ENCODE measurements around the gene CDH4. TPM values are rescaled to one million over a fixed set of nuclear protein-coding genes. Genes with fewer than 3 reads are reported as not detected.

Gene CDH4
- total RNA-seq, 3 donors from 2014 or later (not counting 1 experiment from before 2014, with no cell fraction given) = 0.18 TPM; not detected in 2

DNA sequence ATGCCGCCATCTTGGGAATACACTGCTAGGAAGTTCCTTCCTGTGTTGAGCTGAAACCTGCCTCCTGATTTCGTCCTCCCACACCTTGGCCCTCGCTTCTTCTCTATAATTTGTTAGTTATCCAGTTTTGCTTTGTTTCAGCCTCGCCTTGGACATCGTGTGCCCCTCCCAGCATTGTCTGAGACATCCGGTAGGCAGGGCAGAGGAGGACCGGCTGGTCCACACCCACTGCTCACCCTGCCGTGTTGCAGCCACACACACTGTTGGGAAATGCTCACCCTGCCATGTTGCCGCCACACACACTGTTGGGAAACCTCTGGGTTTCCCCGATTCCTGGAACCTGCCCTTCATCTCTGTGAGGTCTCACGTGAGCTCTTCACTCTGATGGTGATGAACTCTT lies 105.1 kb downstream of the CDH4 start:
- Histone ChIP-seq H3K9me3 (ENCODE audit: control insufficient read depth, insufficient read depth, low read length) (peaks cover 21% of the 10 kb centered on the region), H3K4me1 (ENCODE audit: control insufficient read depth, insufficient read depth, low read length) (no peaks in the 10 kb centered on the region), H3K27ac (ENCODE audit: low read length) (no peak overlapping the region), H3K36me3 (ENCODE audit: control insufficient read depth, insufficient read depth, low read length) (no peaks in the 10 kb centered on the region), H3K27me3 (ENCODE audit: control insufficient read depth, insufficient read depth, low read length) (no peaks in the 10 kb centered on the region), H3K4me3 (ENCODE audit: low read length) (no peak overlapping the region)
- ATAC-seq (no peak), DNase-seq (no peak)
- Mint-ChIP-seq H3K36me3 (no peaks in the 10 kb centered on the region), H3K4me1 (no peaks in the 10 kb centered on the region), H3K9me3 (peaks cover under 1 to 6% of the 10 kb centered on the region in 2 donors), H3K27ac (no peak overlapping the region), H3K4me3 (no peak overlapping the region), H3K27me3 (ENCODE audit: low read depth in 2 of 2) (peaks cover 2 to 7% of the 10 kb centered on the region in 2 donors)
- TF ChIP-seq, protein P1, sequence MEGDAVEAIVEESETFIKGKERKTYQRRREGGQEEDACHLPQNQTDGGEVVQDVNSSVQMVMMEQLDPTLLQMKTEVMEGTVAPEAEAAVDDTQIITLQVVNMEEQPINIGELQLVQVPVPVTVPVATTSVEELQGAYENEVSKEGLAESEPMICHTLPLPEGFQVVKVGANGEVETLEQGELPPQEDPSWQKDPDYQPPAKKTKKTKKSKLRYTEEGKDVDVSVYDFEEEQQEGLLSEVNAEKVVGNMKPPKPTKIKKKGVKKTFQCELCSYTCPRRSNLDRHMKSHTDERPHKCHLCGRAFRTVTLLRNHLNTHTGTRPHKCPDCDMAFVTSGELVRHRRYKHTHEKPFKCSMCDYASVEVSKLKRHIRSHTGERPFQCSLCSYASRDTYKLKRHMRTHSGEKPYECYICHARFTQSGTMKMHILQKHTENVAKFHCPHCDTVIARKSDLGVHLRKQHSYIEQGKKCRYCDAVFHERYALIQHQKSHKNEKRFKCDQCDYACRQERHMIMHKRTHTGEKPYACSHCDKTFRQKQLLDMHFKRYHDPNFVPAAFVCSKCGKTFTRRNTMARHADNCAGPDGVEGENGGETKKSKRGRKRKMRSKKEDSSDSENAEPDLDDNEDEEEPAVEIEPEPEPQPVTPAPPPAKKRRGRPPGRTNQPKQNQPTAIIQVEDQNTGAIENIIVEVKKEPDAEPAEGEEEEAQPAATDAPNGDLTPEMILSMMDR (IDR thresholded peaks at IDR 0.05) = no peak
- intact Hi-C loops (cut with micrococcal nuclease) = no loop called here
- WGBS (ENCODE audit: insufficient coverage) = 84% methylated on average over 11 of the region's 11 CpGs

- intact Hi-C loops (cut with micrococcal nuclease) = no loop called here
- Mint-ChIP-seq H3K9me3 (peaks cover 3 to 14% of the 10 kb centered on the region in 2 donors), H3K27ac (no peak overlapping the region), H3K4me1 (no peaks in the 10 kb centered on the region), H3K4me3 (no peak overlapping the region), H3K36me3 (no peaks in the 10 kb centered on the region), H3K27me3 (ENCODE audit: low read depth in 2 of 2) (no peaks in the 10 kb centered on the region)
- Histone ChIP-seq H3K27me3 (ENCODE audit: control insufficient read depth, insufficient read depth, low read length) (no peaks in the 10 kb centered on the region), H3K36me3 (ENCODE audit: control insufficient read depth, insufficient read depth, low read length) (no peaks in the 10 kb centered on the region), H3K4me3 (ENCODE audit: low read length) (no peak overlapping the region), H3K27ac (ENCODE audit: low read length) (no peak overlapping the region), H3K4me1 (ENCODE audit: control insufficient read depth, insufficient read depth, low read length) (no peaks in the 10 kb centered on the region), H3K9me3 (ENCODE audit: control insufficient read depth, insufficient read depth, low read length) (peaks cover 28% of the 10 kb centered on the region)
- TF ChIP-seq, protein P1 (IDR thresholded peaks at IDR 0.05) = no peak
- WGBS (ENCODE audit: insufficient coverage) = 87% methylated on average over 17 of the region's 17 CpGs
- ATAC-seq (no peak), DNase-seq (no peak)
Observed at GRCh38 chr20:61359254-61359653, 107.2 kb downstream of the CDH4 start.

DNA sequence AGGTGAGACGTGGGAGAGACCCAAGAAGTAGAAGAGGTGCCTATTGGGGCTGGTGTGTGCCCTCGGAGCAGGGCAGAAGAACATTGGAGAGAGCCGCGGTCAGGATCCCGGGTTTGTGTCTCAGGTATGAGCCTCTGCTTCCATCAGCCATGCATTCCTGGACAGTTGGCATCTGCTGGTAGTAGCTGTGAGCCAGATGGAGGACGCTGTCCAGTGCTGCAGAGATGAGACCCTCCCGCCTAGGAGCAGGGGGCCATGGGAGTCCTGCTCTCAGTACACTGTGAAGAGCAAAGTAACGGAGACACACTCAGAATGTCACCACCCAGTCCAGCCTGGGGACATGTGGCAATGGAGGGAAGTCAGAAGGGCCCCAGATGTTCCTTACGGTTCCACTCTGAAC lies 108.2 kb downstream of the CDH4 start:
- Histone ChIP-seq H3K4me3 (ENCODE audit: low read length) (no peak overlapping the region), H3K4me1 (ENCODE audit: control insufficient read depth, insufficient read depth, low read length) (no peaks in the 10 kb centered on the region), H3K27ac (ENCODE audit: low read length) (no peak overlapping the region), H3K27me3 (ENCODE audit: control insufficient read depth, insufficient read depth, low read length) (no peaks in the 10 kb centered on the region), H3K36me3 (ENCODE audit: control insufficient read depth, insufficient read depth, low read length) (no peaks in the 10 kb centered on the region), H3K9me3 (ENCODE audit: control insufficient read depth, insufficient read depth, low read length) (peaks cover 30% of the 10 kb centered on the region)
- ATAC-seq (no peak), DNase-seq (no peak)
- no peaks in the 10 kb centered on the region for H3K36me3 Mint-ChIP-seq
- no peak overlapping the region for H3K27ac Mint-ChIP-seq
- TF ChIP-seq, protein P1 (IDR thresholded peaks at IDR 0.05) = no peak
- 75% methylated on average over 9 of the region's 9 CpGs for WGBS (ENCODE audit: insufficient coverage)
- no peaks in the 10 kb centered on the region for H3K27me3 Mint-ChIP-seq (ENCODE audit: low read depth in 2 of 2)
- H3K9me3 Mint-ChIP-seq = peaks cover 3 to 14% of the 10 kb centered on the region in 2 donors
- no peaks in the 10 kb centered on the region for H3K4me1 Mint-ChIP-seq
- H3K4me3 Mint-ChIP-seq = no peak overlapping the region
- intact Hi-C loops (cut with micrococcal nuclease) = no loop called here

DNA sequence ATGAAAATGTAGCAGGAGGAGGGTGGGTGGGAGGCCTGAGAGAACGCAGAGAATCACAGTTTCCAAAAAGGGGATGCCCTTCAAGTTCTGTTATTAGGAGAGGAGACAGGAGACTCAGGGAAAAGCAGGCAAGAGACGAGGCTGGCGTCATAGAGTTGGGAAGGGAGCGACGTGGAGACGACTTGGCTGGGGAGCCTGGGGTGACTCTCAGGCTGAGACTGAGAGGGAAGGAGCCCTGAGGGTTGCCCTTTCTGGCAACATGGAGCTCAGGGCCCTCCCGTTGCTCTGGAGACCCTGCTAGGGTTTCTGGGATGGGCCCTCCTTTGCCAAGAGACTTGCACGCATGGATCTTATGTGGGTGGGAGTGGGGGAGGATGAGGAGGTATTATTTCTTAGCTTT lies 108.9 kb downstream of the CDH4 start:
- intact Hi-C loops (cut with micrococcal nuclease) = no loop called here
- TF ChIP-seq, protein P1 (IDR thresholded peaks at IDR 0.05) = no peak
- ATAC-seq (no peak), DNase-seq (no peak)
- 82% methylated on average over 8 of the region's 8 CpGs for WGBS (ENCODE audit: insufficient coverage)
- Mint-ChIP-seq H3K27ac (no peak overlapping the region), H3K4me1 (no peaks in the 10 kb centered on the region), H3K27me3 (ENCODE audit: low read depth in 2 of 2) (no peaks in the 10 kb centered on the region), H3K36me3 (no peaks in the 10 kb centered on the region), H3K9me3 (peaks cover 3 to 14% of the 10 kb centered on the region in 2 donors), H3K4me3 (no peak overlapping the region)
- Histone ChIP-seq H3K9me3 (ENCODE audit: control insufficient read depth, insufficient read depth, low read length) (peaks cover 34% of the 10 kb centered on the region), H3K27ac (ENCODE audit: low read length) (no peak overlapping the region), H3K4me1 (ENCODE audit: control insufficient read depth, insufficient read depth, low read length) (no peaks in the 10 kb centered on the region), H3K36me3 (ENCODE audit: control insufficient read depth, insufficient read depth, low read length) (no peaks in the 10 kb centered on the region), H3K27me3 (ENCODE audit: control insufficient read depth, insufficient read depth, low read length) (no peaks in the 10 kb centered on the region), H3K4me3 (ENCODE audit: low read length) (no peak overlapping the region)
